ENCODE measurements around the gene LEMD1.

The LEMD1 gene

GRCh38 chr1:205346956-205347574 is 74.8 kb downstream of the LEMD1 start:
- POLR2A ChIA-PET (ENCODE audit: low non-redundant PET) = interaction anchor here (0.7 kb wide), 1 partner anchor 28 kb away, joined by 3 read pairs; no protein-coding TSS in a partner anchor
- peak; percentile 30 for DNase-seq (ENCODE audit: low spot score)
- TF ChIP-seq CTCF (conservative IDR thresholded peaks at IDR 0.05; ENCODE audit: low read depth) = no peak
- CTCF ChIA-PET = interaction anchor here (1.7 to 4.6 kb wide), 3 partner anchors 11 to 139 kb away, joined by 6 to 40 read pairs (median 27); no protein-coding TSS in a partner anchor
- H3K27ac ChIP-seq = no peak overlapping the region

GRCh38 chr1:205345761-205346160 is 76.1 kb downstream of the LEMD1 start:
- CTCF ChIA-PET = interaction anchor here (0.6 to 1.7 kb wide), 2 partner anchors 10 to 659 kb away, joined by 3 to 6 read pairs; no protein-coding TSS in a partner anchor
- no peak for DNase-seq (ENCODE audit: low spot score)
- no peak overlapping the region for H3K27ac ChIP-seq
- TF ChIP-seq CTCF (conservative IDR thresholded peaks at IDR 0.05; ENCODE audit: low read depth) = no peak
- POLR2A ChIA-PET (ENCODE audit: low non-redundant PET) = no interaction called here

- ChIA-PET CTCF (interaction anchor here (0.5 to 1.6 kb wide), 6 partner anchors 8 to 779 kb away, joined by 3 to 6 read pairs (median 3); no protein-coding TSS in a partner anchor), POLR2A (ENCODE audit: low non-redundant PET) (interaction anchor here (0.6 kb wide), 1 partner anchor 360 kb away, joined by 5 read pairs; no protein-coding TSS in a partner anchor)
- no peak for DNase-seq (ENCODE audit: low spot score)
- no peak overlapping the region for H3K27ac ChIP-seq
- TF ChIP-seq CTCF (conservative IDR thresholded peaks at IDR 0.05; ENCODE audit: low read depth) = no peak
These were observed 77.6 kb downstream of the LEMD1 start for GRCh38 chr1:205344066-205344928.

- ChIA-PET POLR2A (ENCODE audit: low non-redundant PET) (no interaction called here), CTCF (interaction anchor here (0.6 to 1.6 kb wide), 4 partner anchors 8 to 778 kb away, joined by 3 to 4 read pairs (median 3); no protein-coding TSS in a partner anchor)
- DNase-seq (ENCODE audit: low spot score) = no peak
- H3K27ac ChIP-seq = no peak overlapping the region
- no peak for TF ChIP-seq CTCF (conservative IDR thresholded peaks at IDR 0.05; ENCODE audit: low read depth)
These were observed 78.3 kb downstream of the LEMD1 start for GRCh38 chr1:205343431-205344065.

GRCh38 chr1:205342986-205343385 is 78.9 kb downstream of the LEMD1 start:
- POLR2A ChIA-PET (ENCODE audit: low non-redundant PET) = no interaction called here
- CTCF ChIA-PET = interaction anchor here (0.6 to 1.1 kb wide), 2 partner anchors 9 to 77 kb away, joined by 3 read pairs; no protein-coding TSS in a partner anchor
- no peak for TF ChIP-seq CTCF (conservative IDR thresholded peaks at IDR 0.05; ENCODE audit: low read depth)
- DNase-seq (ENCODE audit: low spot score) = no peak
- no peak overlapping the region for H3K27ac ChIP-seq

GRCh38 chr1:205340676-205341075 is 81.2 kb downstream of the LEMD1 start:
- TF ChIP-seq CTCF (conservative IDR thresholded peaks at IDR 0.05; ENCODE audit: low read depth) = no peak
- ChIA-PET POLR2A (ENCODE audit: low non-redundant PET) (no interaction called here), CTCF (interaction anchor here (0.6 to 2.8 kb wide), 4 partner anchors 13 to 152 kb away, joined by 3 to 12 read pairs (median 7); no protein-coding TSS in a partner anchor)
- peak overlapping the region; percentile 70 for H3K27ac ChIP-seq
- DNase-seq (ENCODE audit: low spot score) = no peak

Data from RWPE1 (cell line).